Measurements from ENCODE around the gene SYNGR1.
"Not testable (repeated sequence)": the region's sequence is repeated elsewhere in the genome, so short reads cannot be mapped to it uniquely, and the experiment has no call there.

SYNGR1 gene

GRCh38 chr22:39413204-39413603 is 63.4 kb downstream of the SYNGR1 start:
- not testable (repeated sequence) for H3K27ac ChIP-seq (ENCODE audit: low read depth, low read length); H3K4me3 ChIP-seq (ENCODE audit: low read length); H3K4me1 ChIP-seq (ENCODE audit: control insufficient read depth, insufficient read depth, low read length); H3K27me3 ChIP-seq (ENCODE audit: control insufficient read depth, insufficient read depth, low read length); H3K9ac ChIP-seq (ENCODE audit: low read length)
- peaks cover 17% of the 10 kb centered on the region for H3K36me3 ChIP-seq (ENCODE audit: control insufficient read depth, insufficient read depth, low read length)

GRCh38 chr22:39414377-39414776 is 64.6 kb downstream of the SYNGR1 start:
- no peaks in the 10 kb centered on the region for H3K27me3 ChIP-seq (ENCODE audit: control insufficient read depth, insufficient read depth, low read length)
- H3K27ac ChIP-seq (ENCODE audit: low read depth, low read length): no peak overlapping the region
- H3K4me3 ChIP-seq (ENCODE audit: low read length): no peak overlapping the region
- peaks cover 28% of the 10 kb centered on the region for H3K36me3 ChIP-seq (ENCODE audit: control insufficient read depth, insufficient read depth, low read length)
- H3K9ac ChIP-seq (ENCODE audit: low read length): no peak overlapping the region
- H3K4me1 ChIP-seq (ENCODE audit: control insufficient read depth, insufficient read depth, low read length): no peaks in the 10 kb centered on the region

DNA sequence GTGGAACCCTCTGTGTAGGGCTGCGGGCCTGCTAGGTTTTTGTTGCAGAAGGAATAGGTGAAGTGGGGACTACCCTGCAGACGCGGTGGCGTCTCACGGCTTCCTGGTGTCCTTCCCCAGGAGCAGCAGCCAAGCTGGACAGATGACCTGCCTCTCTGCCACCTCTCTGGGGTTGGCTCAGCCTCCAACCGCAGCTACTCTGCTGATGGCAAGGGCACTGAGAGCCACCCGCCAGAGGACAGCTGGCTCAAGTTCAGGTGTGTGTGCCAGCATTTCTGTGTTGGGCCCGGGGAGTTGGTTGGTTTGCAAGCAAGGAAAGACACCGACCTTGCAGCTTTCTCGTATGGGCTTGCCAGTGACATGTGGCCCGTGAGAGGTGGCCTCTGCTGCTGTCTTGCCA is 65.1 kb downstream of the SYNGR1 start:
- Histone ChIP-seq H3K36me3 (ENCODE audit: control insufficient read depth, insufficient read depth, low read length) (peaks cover 33% of the 10 kb centered on the region), H3K27ac (ENCODE audit: low read depth, low read length) (no peak overlapping the region), H3K27me3 (ENCODE audit: control insufficient read depth, insufficient read depth, low read length) (no peaks in the 10 kb centered on the region), H3K4me1 (ENCODE audit: control insufficient read depth, insufficient read depth, low read length) (no peaks in the 10 kb centered on the region), H3K9ac (ENCODE audit: low read length) (no peak overlapping the region), H3K4me3 (ENCODE audit: low read length) (no peak overlapping the region)

DNA sequence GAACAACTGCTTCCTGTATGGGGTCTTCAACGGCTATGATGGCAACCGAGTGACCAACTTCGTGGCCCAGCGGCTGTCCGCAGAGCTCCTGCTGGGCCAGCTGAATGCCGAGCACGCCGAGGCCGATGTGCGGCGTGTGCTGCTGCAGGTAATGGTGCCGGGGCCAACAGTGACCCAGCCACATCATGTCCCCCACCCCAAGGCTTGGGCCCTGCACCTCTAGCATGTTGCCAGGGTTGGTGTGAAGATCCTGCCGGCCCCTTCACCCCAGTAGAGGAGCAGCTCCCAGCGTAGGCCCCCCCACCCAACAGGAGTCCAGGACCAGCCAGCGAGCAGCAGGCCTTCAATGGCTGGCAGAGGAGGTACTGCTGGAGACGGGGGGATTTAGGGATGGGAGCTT is 65.7 kb downstream of the SYNGR1 start:
- no peaks in the 10 kb centered on the region for H3K27me3 ChIP-seq (ENCODE audit: control insufficient read depth, insufficient read depth, low read length)
- no peak overlapping the region for H3K9ac ChIP-seq (ENCODE audit: low read length)
- no peak overlapping the region for H3K4me3 ChIP-seq (ENCODE audit: low read length)
- no peak overlapping the region for H3K27ac ChIP-seq (ENCODE audit: low read depth, low read length)
- H3K4me1 ChIP-seq (ENCODE audit: control insufficient read depth, insufficient read depth, low read length): no peaks in the 10 kb centered on the region
- H3K36me3 ChIP-seq (ENCODE audit: control insufficient read depth, insufficient read depth, low read length): peaks cover 40% of the 10 kb centered on the region

DNA sequence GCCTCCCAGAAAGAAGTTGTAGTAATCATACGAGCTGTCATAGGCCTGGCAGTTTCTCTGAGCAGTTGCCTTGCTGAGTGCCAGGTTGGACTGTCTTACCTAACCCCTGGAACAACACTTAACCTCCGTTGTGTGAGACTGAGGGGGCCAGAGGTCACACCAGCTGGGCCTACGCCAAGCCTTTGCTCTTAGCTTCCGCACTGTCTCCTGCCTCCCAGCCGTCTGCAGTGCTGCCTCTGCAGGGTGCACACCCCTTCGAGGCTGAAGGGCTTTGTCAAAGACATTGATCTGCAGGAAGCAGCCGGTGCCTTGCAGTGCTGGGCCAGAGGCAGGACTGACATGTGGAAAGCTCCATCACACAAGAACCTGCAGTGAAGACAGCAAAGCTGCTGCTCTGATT is 66.5 kb downstream of the SYNGR1 start:
- Histone ChIP-seq H3K9ac (ENCODE audit: low read length) (no peak overlapping the region), H3K4me1 (ENCODE audit: control insufficient read depth, insufficient read depth, low read length) (no peaks in the 10 kb centered on the region), H3K36me3 (ENCODE audit: control insufficient read depth, insufficient read depth, low read length) (peaks cover 44% of the 10 kb centered on the region), H3K27me3 (ENCODE audit: control insufficient read depth, insufficient read depth, low read length) (no peaks in the 10 kb centered on the region), H3K4me3 (ENCODE audit: low read length) (no peak overlapping the region), H3K27ac (ENCODE audit: low read depth, low read length) (no peak overlapping the region)

- Histone ChIP-seq H3K9ac (ENCODE audit: low read length) (no peak overlapping the region), H3K4me1 (ENCODE audit: control insufficient read depth, insufficient read depth, low read length) (no peaks in the 10 kb centered on the region), H3K4me3 (ENCODE audit: low read length) (no peak overlapping the region), H3K36me3 (ENCODE audit: control insufficient read depth, insufficient read depth, low read length) (peaks cover 52% of the 10 kb centered on the region), H3K27ac (ENCODE audit: low read depth, low read length) (no peak overlapping the region), H3K27me3 (ENCODE audit: control insufficient read depth, insufficient read depth, low read length) (no peaks in the 10 kb centered on the region)
These were observed 67.8 kb downstream of the SYNGR1 start for GRCh38 chr22:39417641-39418040.

DNA sequence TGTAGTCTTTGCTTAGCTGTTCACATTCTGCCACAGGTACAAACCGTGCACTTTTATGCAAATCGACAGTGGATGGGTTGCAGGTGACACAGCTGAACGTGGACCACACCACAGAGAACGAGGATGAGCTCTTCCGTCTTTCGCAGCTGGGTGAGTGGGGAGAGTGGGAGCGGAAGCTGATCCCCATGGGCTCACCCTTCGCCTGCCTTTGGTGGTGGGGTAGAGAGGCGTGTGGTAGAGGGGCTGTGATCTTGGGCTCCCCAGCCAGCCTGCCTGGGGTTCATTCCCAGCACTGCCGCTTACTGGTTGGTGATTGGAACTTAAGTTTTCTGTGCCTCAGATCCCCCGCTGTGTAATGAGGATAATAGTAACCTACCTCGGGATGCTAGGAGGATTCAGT is 68.9 kb downstream of the SYNGR1 start:
- Histone ChIP-seq H3K4me3 (ENCODE audit: low read length) (no peak overlapping the region), H3K36me3 (ENCODE audit: control insufficient read depth, insufficient read depth, low read length) (peaks cover 55% of the 10 kb centered on the region), H3K9ac (ENCODE audit: low read length) (no peak overlapping the region), H3K4me1 (ENCODE audit: control insufficient read depth, insufficient read depth, low read length) (no peaks in the 10 kb centered on the region), H3K27me3 (ENCODE audit: control insufficient read depth, insufficient read depth, low read length) (no peaks in the 10 kb centered on the region), H3K27ac (ENCODE audit: low read depth, low read length) (no peak overlapping the region)

GRCh38 chr22:39419096-39419495 is 69.3 kb downstream of the SYNGR1 start:
- Histone ChIP-seq H3K9ac (ENCODE audit: low read length) (no peak overlapping the region), H3K4me3 (ENCODE audit: low read length) (no peak overlapping the region), H3K27ac (ENCODE audit: low read depth, low read length) (no peak overlapping the region), H3K27me3 (ENCODE audit: control insufficient read depth, insufficient read depth, low read length) (no peaks in the 10 kb centered on the region), H3K4me1 (ENCODE audit: control insufficient read depth, insufficient read depth, low read length) (no peaks in the 10 kb centered on the region), H3K36me3 (ENCODE audit: control insufficient read depth, insufficient read depth, low read length) (peaks cover 55% of the 10 kb centered on the region)

DNA sequence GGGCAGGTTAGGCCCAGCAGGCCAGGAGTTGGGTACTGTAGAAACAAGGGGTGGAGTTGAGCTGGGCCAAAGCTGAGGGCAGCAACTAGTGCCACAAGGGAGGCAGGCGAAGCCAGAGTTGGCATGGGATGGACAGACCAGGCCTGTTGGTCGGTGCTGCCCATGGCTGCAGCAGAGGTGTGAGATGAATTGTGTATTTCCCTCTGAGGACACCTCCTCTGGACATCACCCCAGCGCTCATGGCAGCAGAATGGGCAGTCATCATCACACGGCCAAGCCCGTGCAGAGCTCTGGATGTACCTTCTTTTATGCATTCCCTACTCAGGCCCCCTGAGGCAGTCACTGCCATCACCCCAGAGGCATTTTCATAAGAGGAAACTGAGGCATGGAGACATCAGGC is 70.1 kb downstream of the SYNGR1 start:
- Histone ChIP-seq H3K27ac (ENCODE audit: low read depth, low read length) (no peak overlapping the region), H3K9ac (ENCODE audit: low read length) (no peak overlapping the region), H3K27me3 (ENCODE audit: control insufficient read depth, insufficient read depth, low read length) (no peaks in the 10 kb centered on the region), H3K4me3 (ENCODE audit: low read length) (no peak overlapping the region), H3K36me3 (ENCODE audit: control insufficient read depth, insufficient read depth, low read length) (peaks cover 55% of the 10 kb centered on the region), H3K4me1 (ENCODE audit: control insufficient read depth, insufficient read depth, low read length) (no peaks in the 10 kb centered on the region)

- no peak overlapping the region for H3K27ac ChIP-seq (ENCODE audit: low read depth, low read length)
- H3K9ac ChIP-seq (ENCODE audit: low read length): no peak overlapping the region
- peaks cover 52% of the 10 kb centered on the region for H3K36me3 ChIP-seq (ENCODE audit: control insufficient read depth, insufficient read depth, low read length)
- no peaks in the 10 kb centered on the region for H3K27me3 ChIP-seq (ENCODE audit: control insufficient read depth, insufficient read depth, low read length)
- H3K4me3 ChIP-seq (ENCODE audit: low read length): no peak overlapping the region
- no peaks in the 10 kb centered on the region for H3K4me1 ChIP-seq (ENCODE audit: control insufficient read depth, insufficient read depth, low read length)
These were observed 71.9 kb downstream of the SYNGR1 start for GRCh38 chr22:39421691-39422090.

- no peak overlapping the region for H3K9ac ChIP-seq (ENCODE audit: low read length)
- H3K27ac ChIP-seq (ENCODE audit: low read depth, low read length): no peak overlapping the region
- no peak overlapping the region for H3K4me3 ChIP-seq (ENCODE audit: low read length)
- no peaks in the 10 kb centered on the region for H3K27me3 ChIP-seq (ENCODE audit: control insufficient read depth, insufficient read depth, low read length)
- no peaks in the 10 kb centered on the region for H3K4me1 ChIP-seq (ENCODE audit: control insufficient read depth, insufficient read depth, low read length)
- H3K36me3 ChIP-seq (ENCODE audit: control insufficient read depth, insufficient read depth, low read length): peaks cover 52% of the 10 kb centered on the region
These were observed 72.3 kb downstream of the SYNGR1 start for GRCh38 chr22:39422101-39422500.

GRCh38 chr22:39422721-39423120 is 72.9 kb downstream of the SYNGR1 start:
- Histone ChIP-seq H3K27ac (ENCODE audit: low read depth, low read length) (no peak overlapping the region), H3K4me3 (ENCODE audit: low read length) (no peak overlapping the region), H3K4me1 (ENCODE audit: control insufficient read depth, insufficient read depth, low read length) (no peaks in the 10 kb centered on the region), H3K27me3 (ENCODE audit: control insufficient read depth, insufficient read depth, low read length) (no peaks in the 10 kb centered on the region), H3K9ac (ENCODE audit: low read length) (no peak overlapping the region), H3K36me3 (ENCODE audit: control insufficient read depth, insufficient read depth, low read length) (peaks cover 53% of the 10 kb centered on the region)

- no peaks in the 10 kb centered on the region for H3K4me1 ChIP-seq (ENCODE audit: control insufficient read depth, insufficient read depth, low read length)
- H3K4me3 ChIP-seq (ENCODE audit: low read length): no peak overlapping the region
- H3K36me3 ChIP-seq (ENCODE audit: control insufficient read depth, insufficient read depth, low read length): peaks cover 44% of the 10 kb centered on the region
- no peaks in the 10 kb centered on the region for H3K27me3 ChIP-seq (ENCODE audit: control insufficient read depth, insufficient read depth, low read length)
- no peak overlapping the region for H3K27ac ChIP-seq (ENCODE audit: low read depth, low read length)
- no peak overlapping the region for H3K9ac ChIP-seq (ENCODE audit: low read length)
These were observed 74.2 kb downstream of the SYNGR1 start for GRCh38 chr22:39423976-39424375.
